GM19043 (cell line): ENCODE data around the gene RASSF7.
A peak's percentile ranks its signal among the peaks of the same experiment; 100 is the strongest.

Experiments used
- ATAC-seq: cut with Tn5 transposase; IDR thresholded peaks from one replicate; pipeline ENCODE4 v1.9.1; 2021; ENCODE audit warnings: low read depth; ENCODE audit not compliant: unreplicated experiment

The RASSF7 gene

GRCh38 chr11:532986-533585 lies 27.7 kb upstream of the RASSF7 start:
- no peak for ATAC-seq

GRCh38 chr11:533586-534395 lies 27.0 kb upstream of the RASSF7 start:
- no peak for ATAC-seq

GRCh38 chr11:534396-535209 lies 26.2 kb upstream of the RASSF7 start:
- ATAC-seq = no peak

DNA sequence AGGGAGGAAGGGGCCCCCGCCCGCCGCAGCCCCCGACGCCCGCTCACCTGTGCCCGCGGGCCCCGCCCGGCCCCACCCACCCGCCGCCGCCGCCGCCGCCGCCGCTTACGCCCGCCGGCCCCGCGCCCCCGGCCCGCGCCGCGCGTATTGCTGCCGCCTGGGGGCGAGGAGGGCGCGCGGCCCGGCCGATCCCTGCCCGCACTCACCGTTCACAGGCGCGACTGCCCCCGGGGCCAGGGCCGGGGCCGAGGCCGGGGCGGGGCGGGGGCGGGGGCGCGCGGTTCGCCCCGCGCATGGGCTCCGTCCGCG lies 25.6 kb upstream of the RASSF7 start:
- ATAC-seq = peak; percentile 15

DNA sequence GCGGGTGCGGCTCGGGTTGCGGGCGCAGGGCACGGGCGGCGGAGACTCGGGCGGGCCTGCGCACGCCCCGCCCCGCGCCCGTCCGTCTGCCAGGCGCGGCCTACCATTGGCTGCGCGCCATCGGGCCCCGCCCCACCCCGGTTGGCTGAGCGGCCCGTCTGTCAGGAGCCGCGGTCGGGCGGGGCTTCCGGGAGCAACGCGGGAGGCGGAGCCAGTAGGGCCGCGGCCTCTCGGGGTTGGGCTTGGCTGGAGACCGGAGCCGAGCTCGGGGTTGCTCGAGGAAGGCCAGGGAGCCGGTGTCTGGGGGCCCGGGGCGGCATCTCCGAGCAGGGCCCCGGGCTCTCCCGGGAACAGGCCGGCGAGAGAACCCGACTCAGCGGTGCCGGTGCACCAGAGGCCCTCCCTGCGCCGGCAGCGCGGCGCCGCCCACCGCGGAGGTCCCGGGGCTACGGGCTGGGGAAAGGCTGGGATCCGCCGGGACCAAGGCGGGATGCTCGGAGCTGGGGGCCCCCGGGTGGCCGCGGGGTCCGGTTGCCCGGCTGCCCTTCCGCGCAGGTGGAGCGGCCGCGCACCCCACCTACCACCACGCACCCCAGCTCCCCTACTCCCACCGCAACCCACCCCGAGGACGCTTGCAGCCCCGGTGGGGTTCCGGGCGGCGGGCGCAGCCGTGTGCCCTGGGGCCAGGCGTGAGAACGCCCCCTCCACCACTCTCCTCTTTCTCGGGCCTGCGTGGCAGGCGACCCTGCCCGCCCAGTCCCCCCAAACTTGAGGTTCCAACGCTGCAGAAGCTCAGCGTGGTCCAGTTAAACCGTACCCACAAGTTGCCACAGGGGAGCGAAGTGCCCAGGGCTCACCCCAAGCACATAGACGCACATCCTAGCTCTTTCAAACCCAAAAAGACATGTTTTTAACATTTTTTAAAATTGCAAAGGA lies 25.0 kb upstream of the RASSF7 start, which contains the start of gene HRAS:
Gene HRAS, minus strand, starts transcription at position 58 of the 936 bp plus-strand sequence.
- peak; percentile 83 for ATAC-seq

- ATAC-seq = peak; percentile 59
These were observed 23.7 kb upstream of the RASSF7 start, which contains the start of gene LRRC56 for GRCh38 chr11:536841-537621. Gene LRRC56 (plus strand): TSS chr11:537527. CDS start chr11:540685, 3,158 bp downstream.

- ATAC-seq = no peak
These were observed 22.9 kb upstream of the RASSF7 start for GRCh38 chr11:537622-538430.

GRCh38 chr11:538431-539051 lies 22.2 kb upstream of the RASSF7 start:
- no peak for ATAC-seq

GRCh38 chr11:539971-540481 lies 20.7 kb upstream of the RASSF7 start:
- no peak for ATAC-seq

GRCh38 chr11:540583-541432 lies 20.0 kb upstream of the RASSF7 start:
- no peak for ATAC-seq

GRCh38 chr11:541433-541885 lies 19.3 kb upstream of the RASSF7 start:
- no peak for ATAC-seq

GRCh38 chr11:544817-545166 lies 16.0 kb upstream of the RASSF7 start:
- ATAC-seq = no peak

GRCh38 chr11:545171-545570 lies 15.6 kb upstream of the RASSF7 start:
- no peak for ATAC-seq

DNA sequence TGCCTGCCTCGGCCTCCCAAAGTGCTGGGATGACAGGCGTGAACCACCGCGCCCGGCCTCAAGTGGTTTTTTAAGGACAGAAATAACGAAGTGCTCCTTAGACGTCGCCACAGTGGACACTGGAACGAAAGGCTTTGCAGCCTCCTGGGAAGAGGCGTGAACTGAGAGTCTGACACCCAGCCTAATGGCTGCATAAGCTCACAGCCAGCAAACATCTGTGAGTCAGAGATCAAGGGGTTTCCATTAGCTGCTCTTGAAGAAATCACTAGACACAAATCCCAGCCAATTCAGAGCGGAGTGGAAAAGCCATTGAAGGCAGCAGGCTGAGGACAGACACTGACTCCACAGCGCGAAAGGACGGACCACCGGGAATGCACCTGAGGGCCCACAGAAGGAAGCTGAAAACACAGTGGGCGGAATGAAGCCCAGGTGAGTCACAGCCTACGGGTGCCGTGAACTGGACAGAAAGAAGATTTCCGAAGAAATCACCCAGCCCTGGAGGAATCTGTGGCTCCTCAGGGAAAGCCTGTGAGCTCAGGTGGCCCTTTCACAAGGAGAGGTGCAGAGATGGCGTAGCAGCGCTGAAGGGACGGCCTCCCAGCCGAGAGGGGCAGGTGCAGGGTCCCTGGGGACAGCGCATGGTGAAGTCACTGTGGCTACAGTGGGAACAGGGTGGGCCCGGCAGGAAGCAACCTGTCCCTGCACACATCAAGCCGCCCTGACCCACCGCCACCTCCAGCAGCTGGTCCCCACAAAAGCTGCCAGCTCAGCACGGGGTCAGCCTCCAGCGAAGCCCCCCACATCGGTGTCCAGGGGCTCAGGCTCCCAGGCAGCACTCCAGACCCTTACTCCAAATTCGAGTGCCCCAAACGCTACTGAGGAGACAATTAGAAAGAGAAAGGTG lies 11.8 kb upstream of the RASSF7 start:
- ATAC-seq = no peak

- no peak for ATAC-seq
These were observed 10.6 kb upstream of the RASSF7 start for GRCh38 chr11:550021-550745.

DNA sequence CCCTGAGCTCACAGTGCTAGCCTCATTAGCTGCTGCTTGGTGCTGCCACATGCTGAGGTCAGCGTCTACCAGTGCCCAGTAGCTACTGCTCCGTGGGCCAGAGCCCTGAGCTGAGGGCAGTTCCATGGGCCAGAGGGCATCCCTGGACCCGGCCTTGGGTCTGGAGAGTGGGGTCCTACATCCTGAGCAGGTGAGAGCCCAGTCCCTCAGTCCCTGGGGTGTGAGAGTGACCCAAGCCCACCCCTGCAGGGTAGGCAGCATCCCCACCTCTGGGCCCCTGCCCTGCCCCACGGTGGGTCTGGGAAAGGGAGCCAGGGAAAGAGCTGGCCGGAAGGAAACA lies 10.1 kb upstream of the RASSF7 start:
- no peak for ATAC-seq
